ENCODE results near the gene PEX5L. TPM values are rescaled to one million over a fixed set of nuclear protein-coding genes. Genes with fewer than 3 reads are reported as not detected.

The PEX5L gene
- total RNA-seq, 2 donors from 2014 or later: 0.07 to 0.90 TPM

DNA sequence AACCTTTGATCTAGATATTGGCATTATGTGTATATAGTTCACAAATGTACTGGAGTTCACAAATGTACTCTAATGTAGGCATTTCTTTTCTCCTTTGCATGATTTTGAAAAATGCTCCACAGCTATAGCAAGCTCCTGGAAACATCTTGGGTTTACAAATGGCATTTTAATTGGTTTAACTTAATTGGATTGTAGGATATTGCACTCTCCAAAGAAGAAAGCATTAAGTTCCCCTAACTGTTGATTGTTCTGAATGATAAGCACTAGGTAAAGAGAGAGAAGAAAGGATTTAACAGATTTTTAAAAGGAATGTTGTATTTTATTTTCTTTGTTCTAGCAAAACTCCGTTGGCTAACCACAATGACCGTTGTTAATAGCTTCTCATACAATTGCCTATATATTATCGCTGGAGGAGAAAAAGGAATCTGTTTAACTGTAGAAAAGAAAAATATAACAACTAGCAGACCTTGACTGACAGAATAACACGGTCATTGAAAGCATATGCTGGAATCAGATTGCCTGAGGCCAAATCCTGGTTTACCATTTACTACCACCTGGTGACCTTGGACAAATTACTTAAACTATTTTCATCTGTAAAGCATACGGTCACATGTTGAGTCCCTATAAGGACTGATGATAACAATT, 170.8 kb downstream of the PEX5L start:
- no peaks in the 10 kb centered on the region for H3K27me3 ChIP-seq
- TF ChIP-seq, protein P1, sequence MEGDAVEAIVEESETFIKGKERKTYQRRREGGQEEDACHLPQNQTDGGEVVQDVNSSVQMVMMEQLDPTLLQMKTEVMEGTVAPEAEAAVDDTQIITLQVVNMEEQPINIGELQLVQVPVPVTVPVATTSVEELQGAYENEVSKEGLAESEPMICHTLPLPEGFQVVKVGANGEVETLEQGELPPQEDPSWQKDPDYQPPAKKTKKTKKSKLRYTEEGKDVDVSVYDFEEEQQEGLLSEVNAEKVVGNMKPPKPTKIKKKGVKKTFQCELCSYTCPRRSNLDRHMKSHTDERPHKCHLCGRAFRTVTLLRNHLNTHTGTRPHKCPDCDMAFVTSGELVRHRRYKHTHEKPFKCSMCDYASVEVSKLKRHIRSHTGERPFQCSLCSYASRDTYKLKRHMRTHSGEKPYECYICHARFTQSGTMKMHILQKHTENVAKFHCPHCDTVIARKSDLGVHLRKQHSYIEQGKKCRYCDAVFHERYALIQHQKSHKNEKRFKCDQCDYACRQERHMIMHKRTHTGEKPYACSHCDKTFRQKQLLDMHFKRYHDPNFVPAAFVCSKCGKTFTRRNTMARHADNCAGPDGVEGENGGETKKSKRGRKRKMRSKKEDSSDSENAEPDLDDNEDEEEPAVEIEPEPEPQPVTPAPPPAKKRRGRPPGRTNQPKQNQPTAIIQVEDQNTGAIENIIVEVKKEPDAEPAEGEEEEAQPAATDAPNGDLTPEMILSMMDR (IDR thresholded peaks at IDR 0.05): no peak

DNA sequence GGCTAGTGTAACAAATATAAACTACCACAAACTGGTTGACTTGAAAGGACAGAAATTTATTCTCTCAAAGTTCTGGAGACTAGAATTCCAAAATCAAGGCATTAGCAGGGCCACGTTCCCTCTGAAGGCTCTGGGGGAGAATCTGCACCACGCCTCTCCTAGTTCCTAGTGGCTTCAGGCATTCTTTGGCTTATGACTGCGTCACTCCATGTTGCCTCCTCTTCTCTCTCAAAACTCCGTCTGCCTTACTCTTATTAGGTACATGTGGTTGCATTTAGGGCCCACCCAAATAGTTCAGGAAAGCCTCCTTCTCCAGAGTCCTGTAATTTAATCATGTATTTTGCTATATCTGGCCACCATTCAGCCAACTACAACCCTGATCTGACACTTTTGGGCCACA, 174.8 kb downstream of the PEX5L start:
- H3K36me3 ChIP-seq: no peaks in the 10 kb centered on the region
- no peaks in the 10 kb centered on the region for H3K27me3 ChIP-seq
- no peak overlapping the region for H3K27ac ChIP-seq
- no peak for DNase-seq (ENCODE audit: low spot score)
- no peaks in the 10 kb centered on the region for H3K4me1 ChIP-seq
- TF ChIP-seq, protein P1 (IDR thresholded peaks at IDR 0.05): no peak
- H3K9me3 ChIP-seq: no peaks in the 10 kb centered on the region
- H3K4me3 ChIP-seq: no peak overlapping the region

More for the DNA sequence above, 170.8 kb downstream of the PEX5L start:
- DNase-seq (ENCODE audit: low spot score): no peak
- Histone ChIP-seq H3K4me1 (no peaks in the 10 kb centered on the region), H3K4me3 (no peak overlapping the region), H3K27ac (no peak overlapping the region), H3K36me3 (no peaks in the 10 kb centered on the region), H3K9me3 (no peaks in the 10 kb centered on the region)

DNA sequence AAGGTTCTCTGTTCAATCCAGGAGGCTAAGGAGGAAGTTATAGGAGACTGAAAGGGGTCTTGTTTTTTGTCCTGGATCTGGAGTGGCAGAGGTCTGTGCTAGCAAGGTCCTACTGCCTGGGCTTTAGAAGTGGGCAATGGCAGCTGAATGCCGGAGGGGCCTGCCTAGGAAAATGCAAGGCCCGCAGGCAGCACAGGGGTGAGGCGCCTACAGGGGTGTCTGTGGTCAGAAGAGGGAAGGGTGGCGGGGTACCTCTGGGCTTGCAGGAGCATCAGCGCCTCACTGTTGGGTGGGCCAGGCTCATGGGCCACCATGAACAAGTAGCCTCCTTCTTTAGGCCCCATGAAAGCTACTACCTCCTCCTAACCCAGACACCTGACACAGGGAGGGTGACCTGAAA, 175.4 kb downstream of the PEX5L start:
- Histone ChIP-seq H3K27ac (no peak overlapping the region), H3K36me3 (no peaks in the 10 kb centered on the region), H3K9me3 (no peaks in the 10 kb centered on the region), H3K27me3 (no peaks in the 10 kb centered on the region), H3K4me3 (no peak overlapping the region), H3K4me1 (no peaks in the 10 kb centered on the region)
- TF ChIP-seq, protein P1 (IDR thresholded peaks at IDR 0.05): no peak
- no peak for DNase-seq (ENCODE audit: low spot score)

DNA sequence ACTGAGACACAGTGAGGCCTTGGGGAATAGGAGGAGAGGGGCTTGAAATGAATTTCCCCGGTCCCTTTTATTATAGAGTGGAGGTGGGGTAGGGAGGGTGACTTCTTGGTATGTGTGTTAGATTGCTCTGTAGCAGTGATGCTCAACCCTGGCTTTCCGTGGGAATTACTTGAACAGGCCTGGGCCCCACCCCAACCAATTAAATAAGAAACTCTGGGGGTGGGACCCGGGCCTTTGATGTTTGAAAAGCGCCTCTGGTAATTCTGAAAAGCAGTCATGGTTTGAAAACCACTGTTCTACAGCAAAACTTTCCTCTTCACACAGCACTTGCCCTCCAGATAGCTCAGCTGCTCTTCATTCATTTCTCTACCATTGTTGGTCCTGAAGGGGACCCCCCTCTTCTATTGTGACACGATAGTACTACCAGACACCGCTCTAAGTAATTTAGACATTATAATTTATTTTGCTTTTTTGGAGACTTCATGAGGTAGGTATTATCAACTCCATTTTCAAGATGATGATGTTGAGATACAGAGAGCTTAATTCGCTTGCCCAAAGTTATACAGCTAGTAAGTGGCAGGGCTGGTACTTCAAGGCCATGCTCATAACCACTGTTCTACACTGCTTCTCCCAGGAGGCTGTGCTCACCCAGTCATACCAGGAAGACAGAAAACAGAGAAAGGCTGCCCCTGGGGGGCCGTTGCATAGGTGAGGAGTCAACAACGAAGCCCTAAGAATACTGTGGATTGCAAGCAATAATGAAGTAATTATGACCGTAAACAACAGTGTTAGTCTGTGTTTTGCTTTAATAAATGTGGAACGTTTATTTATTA, 176.2 kb downstream of the PEX5L start:
- Histone ChIP-seq H3K27me3 (no peaks in the 10 kb centered on the region), H3K4me1 (no peaks in the 10 kb centered on the region), H3K36me3 (no peaks in the 10 kb centered on the region), H3K9me3 (no peaks in the 10 kb centered on the region), H3K4me3 (no peak overlapping the region), H3K27ac (no peak overlapping the region)
- TF ChIP-seq, protein P1 (IDR thresholded peaks at IDR 0.05): no peak
- DNase-seq (ENCODE audit: low spot score): no peak

DNA sequence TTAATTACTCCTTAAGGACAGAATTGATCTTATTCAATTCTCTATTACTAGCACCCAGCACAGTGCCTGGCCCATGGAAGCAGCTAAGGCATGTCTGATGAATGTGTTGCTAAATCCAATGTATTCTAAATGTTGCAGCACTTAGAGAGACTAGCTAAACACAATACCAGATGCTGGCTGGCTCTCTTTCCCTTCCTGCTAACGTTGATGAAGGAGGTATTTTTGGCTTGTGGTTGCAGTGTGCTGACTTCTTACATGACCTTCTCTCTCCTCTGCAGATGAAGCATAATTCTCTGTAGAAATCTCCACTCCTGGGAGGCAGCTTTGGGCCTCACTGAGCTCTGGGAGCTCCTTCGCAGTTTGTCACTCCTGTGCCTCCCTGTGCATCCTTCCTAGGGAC, 183.6 kb downstream of the PEX5L start:
- TF ChIP-seq, protein P1 (IDR thresholded peaks at IDR 0.05): no peak
- Histone ChIP-seq H3K9me3 (no peaks in the 10 kb centered on the region), H3K27ac (no peak overlapping the region), H3K27me3 (no peaks in the 10 kb centered on the region), H3K4me1 (peaks cover 0 to 7% of the 10 kb centered on the region in 2 donors), H3K36me3 (no peaks in the 10 kb centered on the region), H3K4me3 (no peak overlapping the region)
- no peak for DNase-seq (ENCODE audit: low spot score)
